HuH-7 (cell line): ENCODE measurements around the gene CRTAC1.

ENCODE experiments used
- DNase-seq: peaks from one replicate; pipeline ENCODE4 v3.0.0; 2011; ENCODE audit warnings: low spot score

Gene CRTAC1

DNA sequence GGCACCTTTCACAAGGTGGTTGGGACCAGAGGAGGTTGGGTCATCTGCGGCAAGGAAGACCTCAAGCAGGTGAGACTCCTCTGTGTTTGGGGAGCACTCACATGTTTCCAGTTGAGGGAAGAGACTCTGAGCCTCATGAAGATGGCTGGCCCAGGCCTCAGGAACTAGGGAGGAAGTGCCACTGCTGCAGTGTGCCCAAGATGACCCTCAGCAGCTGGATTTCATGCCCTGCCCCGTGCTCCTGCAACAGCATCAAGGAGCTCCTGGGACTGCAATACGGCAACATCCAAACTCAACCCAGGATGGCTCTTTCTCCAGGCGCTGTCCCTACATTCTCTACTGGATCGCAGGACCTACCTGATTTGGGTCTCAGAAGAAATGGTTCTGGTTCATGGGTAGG, 106.9 kb downstream of the CRTAC1 start:
- DNase-seq: no peak

DNA sequence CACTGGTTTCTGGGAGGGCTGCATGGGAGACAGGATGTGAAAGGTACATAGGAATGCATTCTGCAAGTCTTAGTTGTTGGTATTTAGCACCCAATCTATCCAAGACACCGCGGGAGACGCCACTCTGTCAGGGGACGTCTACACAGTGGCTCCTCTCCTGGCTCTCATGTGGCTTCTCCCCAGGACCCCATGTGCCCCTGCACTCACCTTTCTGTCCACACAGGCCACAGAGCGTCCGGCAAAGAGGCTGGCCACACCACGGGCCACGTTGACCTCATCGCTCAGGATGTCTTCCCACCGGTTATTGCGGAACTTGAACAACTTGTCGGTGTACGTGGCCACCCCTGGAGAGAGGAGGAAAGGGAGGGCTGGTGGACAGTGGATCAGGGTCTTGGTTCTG, 107.4 kb downstream of the CRTAC1 start:
- no peak for DNase-seq

DNA sequence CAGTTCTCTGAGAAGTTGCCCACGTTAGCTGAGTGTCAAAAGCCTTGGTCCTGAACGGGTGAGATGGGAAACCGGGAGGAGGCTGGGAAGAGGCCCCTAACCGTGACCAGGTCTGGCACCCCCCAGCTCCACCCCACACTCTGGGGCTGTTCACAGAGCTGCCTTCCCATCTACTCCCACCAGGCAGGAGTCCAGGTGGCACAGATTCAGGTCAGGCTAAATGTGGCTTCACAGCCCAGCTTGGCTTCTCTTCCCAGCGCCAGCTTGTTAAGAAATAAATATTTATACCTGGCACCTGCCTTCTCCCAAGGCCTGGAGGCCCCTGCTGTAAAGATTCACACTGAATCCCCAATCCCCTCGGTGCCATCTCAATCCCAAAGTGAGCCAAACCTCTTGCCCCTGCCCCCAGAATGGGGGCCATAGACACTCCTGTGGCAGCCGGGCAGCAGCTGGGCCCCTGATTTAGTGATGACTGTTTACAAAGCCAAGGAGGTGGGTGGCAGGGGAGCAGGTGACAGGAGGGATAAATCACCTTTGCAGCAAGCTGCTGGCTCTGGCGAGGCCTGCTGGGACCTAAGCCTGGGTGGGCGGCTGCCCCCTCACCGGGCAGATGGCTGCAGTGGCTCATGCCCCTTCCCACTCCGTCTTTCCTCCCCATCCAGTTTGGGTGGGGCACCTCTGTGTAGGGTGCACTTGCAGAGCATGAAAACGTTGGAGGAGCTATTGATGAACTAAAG, 108.2 kb downstream of the CRTAC1 start:
- DNase-seq: no peak

DNA sequence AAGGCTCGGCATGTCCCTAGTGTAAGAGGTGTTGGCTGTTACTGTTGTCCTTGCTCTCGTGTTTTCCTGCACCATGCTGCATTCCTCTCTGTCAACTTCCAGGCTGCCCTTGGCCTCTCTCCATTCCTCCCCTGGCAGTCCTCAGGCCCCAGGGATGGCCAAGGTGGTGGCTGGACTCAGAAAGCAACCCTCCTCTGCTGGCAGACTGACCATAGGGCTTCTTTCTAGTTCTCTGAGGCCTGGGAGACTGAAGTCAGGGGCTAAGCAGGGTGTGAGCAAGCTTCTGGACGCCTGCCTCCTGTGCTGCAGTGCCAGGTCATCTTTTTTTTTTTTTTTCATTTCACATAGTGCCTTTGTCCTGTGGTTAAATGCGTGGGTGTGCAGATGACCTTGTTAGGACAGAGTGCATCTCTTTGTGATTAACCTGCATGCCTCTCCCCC, 108.8 kb downstream of the CRTAC1 start:
- DNase-seq: no peak

DNA sequence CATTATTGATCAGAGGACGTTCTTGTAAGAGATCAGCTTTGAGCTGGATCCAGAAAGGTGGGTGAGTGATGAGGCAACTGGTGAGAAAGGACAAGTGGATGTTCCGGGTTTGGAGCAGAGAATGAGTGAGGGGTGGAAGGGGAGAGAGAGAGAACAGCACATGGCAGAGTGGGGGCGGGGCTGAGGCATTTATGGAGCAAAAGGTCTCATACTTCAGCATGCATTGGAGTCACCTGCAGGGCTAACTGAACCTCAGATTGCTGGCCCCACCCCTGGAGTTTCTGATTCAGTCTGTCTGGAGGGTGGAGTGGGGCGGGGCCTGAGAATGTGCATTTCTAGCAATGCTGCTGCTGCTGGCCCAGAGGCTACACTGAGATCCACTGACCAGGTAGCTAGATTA, 109.6 kb downstream of the CRTAC1 start:
- no peak for DNase-seq

DNA sequence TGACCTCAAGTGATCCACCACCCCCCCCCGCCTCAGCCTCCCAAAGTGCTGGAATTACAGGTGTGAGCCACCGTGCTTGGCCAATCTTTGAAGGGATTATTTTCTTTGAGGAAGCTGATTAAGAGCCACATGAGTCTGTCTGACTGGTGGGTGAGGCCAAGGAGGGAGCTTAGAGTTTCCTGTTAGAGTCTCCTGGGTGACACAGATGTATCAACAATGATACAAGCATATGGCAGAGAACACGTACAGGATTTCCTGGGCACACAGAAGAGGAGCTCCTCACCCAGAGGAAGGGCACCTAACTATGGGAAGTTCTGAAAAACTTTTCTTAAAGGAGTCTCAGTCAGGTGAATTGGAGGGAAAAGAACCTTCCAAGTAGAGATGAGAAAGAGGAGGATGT, 111.4 kb downstream of the CRTAC1 start:
- no peak for DNase-seq

DNA sequence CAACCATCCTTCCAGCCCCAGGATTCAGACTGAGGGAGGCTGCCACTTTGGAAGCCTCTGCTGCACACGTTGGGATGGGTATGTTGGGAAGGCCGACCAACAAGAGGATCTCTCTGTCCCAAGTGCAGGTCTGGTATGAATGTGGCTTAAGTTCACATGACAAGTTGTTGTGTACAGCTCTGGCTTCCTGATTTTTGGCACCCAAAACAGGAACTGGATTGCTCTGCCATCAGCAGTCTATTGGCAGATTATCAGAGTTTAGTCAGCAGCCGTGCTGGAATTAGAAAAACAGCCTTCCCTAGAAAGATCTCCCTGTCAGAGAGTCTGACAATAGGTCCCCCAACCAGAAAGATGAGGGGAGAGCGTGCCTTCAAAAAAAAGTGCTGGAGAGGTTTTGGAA, 113.8 kb downstream of the CRTAC1 start:
- no peak for DNase-seq

DNA sequence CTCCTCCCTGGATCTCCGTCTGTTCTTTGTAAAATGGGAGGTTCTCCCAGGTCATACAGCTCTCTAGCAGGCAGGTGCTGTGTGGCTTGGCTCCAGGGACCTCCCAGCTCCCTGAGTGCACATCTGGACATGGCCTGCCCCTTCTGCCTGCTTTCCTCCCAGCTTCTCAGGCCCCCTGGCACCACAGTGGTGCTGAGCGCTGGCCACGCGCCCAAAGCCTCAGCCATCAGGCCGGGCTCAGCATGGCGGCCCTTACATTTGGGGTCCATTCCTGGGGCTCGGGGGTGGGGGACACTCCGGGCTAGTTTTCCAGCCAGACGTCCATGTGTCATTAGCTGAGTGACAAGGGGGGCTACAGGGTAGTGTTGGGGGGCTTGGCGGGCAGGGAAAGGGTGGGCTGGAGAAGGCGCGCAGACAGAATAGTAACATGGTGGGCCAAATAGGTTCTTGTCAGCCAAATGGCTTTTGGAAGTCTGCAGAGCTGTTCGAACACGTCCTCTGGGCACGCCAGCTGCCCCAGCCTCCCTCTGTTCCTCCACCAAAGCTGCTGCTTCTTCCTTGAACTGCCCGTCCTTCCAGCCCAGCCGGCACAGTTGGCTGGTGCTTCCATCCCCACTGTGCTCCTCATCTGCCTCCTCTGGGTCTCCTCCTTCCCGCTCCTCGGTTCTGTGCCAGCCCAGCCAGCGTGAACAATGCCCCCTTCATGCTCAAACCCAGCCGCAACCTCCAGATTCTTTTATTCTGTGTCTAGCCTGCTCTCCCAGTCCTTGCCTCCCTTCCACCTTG, 114.9 kb downstream of the CRTAC1 start:
- DNase-seq: no peak

DNA sequence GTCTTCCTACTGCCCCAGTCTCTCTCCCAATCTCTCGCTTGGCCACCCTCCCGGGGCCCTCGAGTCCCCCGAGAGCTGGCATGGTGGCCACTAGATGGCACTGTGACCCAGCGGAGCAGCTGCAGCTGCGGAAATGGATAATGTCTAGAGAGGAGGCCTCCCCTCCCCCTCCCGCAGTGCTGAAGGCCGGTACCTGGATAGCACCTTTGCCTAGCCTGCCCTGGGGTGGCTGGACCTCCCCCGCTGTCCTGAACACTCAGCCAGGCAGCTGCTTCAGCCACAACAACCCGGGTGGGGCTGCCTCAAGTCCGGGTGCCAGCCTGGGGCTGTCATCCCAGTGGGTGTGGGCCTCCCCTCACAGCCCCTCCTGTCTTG, 115.6 kb downstream of the CRTAC1 start:
- DNase-seq: peak; percentile 79

DNA sequence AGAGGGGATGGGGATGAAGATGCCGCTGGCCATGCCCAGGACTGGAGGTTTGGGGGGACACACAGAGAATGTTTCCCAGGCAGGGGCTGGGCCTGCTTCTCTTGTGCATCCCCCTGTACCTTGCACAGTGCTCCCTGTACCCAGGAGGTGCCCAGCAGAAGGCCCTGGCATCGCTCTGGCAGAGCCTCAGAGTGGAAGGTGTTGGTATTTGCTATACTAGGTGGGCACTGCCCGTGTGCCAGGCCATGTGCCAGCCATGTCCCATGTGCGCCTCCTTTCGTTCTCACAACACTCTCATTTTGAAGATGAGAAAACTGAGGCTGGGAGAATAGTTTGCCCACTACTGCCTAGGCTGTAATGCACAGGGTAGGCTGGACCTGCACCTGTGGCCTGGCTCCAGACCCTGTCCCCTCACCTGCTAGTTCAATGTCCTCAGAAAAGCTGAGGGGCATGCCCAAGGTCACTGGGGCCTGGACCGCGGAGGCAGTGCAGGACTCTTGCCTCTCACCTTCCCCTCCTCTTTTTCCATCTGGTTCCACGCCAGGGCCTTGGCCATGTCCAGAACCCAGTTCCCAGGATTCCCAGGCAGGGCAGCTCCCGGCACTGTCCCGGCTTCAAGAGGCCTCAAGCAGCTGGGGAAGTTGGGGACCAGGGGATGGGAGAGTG, 116.1 kb downstream of the CRTAC1 start:
- DNase-seq: no peak

DNA sequence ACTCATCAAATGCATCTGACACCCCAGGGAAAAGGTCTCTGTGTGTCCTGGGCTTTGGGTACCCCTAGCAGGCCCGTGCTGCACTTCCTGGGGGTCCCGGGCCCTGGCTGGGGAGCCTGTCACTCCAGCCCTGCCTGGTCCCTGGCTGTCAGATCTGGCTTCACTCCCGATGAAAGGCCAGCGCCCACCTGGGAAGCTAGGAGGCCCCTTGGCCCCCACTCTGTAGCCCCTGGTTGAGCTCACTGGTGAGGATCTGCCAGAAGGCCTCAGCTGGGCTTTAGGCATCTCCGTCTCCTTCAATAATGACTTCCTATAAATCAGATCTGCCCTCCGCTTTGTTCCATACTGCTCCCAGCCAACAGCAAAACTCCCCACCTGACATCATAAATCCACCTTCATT, 116.8 kb downstream of the CRTAC1 start:
- no peak for DNase-seq

DNA sequence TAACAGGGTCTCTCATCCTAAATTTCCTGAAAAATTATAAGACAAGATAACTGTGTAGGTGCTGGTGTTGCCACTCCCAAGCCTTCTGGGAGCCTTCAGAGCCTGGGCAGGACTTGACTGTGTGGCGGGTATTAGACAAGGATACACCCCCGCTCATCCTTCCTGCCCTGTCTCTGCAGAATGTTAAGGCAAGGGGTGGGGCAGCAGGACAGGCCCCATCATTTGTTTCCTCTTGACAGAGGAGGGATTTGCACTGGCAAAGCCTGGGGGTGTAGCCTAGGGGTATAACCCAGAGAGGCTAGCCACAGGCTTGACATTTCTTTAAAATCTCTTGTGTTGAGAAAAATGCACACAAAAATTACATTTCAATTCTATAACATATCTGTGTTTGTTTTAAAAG, 117.2 kb downstream of the CRTAC1 start:
- no peak for DNase-seq

DNA sequence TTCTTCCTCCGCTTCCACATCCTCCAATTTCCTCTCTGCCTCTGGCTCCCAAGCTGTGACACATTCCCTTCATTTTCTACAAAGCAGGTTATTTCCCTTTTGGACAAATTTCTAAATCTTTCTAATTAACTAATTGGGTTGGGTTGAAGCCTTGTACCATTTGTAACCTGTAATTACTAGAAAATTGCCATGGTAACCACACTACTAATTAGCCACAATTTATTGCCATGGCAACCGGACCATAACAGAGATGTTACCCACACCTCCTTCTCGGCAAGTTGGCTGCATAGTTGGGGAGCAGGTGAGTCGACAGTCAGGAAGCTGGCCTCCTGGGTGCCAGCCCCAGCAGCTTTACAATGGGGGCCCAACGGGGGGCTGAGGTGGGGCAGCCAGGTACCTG, 119.2 kb downstream of the CRTAC1 start:
- DNase-seq: no peak

DNA sequence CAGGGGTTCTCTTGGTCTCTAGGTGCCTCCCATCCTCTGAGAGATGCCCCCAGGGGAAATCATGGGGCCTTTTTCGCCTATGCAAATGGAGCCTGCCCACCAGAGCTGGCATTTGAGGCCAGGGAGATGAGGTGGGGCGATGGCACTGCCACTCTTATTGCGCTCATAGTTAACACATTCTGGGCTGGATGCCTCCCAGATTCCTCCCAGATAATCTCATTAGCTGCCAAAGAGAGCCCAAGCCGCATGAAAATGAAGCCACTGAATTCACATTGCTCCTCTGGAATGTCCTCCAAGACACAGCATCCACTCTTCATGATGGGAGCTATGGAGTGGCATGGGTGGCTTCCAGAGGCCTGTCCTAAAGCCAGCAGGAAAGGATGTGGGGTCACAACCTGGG, 119.8 kb downstream of the CRTAC1 start:
- DNase-seq: no peak

DNA sequence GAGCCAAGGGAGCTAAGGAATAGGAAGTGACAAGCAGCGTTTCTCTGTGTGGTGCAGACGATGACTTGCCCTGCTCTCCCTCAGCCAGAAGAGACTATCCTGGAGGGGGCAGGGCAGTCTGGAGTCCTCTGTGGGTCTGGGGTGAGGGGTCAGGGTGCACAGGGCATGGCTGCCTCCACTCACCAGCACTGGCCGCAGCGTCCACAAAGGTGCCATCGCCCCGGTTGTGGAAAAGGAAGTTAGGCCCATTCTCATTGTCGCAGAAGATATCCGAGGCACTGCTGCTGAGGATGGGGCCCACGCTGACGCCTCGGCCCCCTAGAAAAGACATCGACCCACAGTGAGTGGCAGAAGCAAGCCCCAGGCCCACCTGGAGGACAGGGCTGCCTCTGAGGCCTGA, 122.6 kb downstream of the CRTAC1 start:
- no peak for DNase-seq

DNA sequence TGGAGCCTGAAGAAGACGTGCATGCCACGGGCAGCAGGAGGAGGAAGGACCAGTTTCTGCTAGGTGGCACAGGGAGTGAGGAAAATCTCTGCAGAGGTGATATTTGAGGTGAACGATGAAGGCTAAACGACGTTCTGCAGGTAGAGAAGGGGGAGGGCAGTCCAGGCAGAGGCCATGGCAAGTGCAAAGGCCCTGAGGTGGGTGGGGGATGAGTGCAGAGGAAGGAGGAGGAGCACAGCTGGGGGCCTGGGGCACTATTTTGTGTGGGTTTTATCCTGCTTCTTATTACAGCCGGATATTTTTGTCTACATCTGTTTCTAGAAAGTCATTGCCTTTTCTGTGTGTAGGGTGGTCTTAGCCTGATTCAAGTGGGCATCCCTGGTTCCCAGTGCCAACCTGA, 123.2 kb downstream of the CRTAC1 start:
- DNase-seq: no peak

DNA sequence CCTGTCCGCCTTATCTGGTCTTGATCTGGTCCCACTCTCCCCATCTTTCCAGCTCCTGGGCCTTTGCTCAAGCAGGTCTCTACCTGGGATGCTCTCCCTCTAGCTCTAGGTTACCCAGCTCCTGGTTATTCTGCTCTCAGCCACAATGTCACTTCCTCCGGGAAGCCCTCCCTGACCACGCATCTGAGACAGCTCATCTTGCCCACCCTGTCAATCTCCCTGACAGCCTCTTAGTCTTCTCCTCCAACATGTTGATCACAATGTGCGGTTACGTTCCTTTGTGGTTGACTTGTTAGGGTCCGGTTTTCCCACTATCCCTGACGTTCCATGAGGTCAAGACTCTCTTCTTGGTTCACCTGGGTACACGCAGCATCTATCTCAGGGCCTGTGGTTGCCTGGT, 125.1 kb downstream of the CRTAC1 start:
- no peak for DNase-seq

DNA sequence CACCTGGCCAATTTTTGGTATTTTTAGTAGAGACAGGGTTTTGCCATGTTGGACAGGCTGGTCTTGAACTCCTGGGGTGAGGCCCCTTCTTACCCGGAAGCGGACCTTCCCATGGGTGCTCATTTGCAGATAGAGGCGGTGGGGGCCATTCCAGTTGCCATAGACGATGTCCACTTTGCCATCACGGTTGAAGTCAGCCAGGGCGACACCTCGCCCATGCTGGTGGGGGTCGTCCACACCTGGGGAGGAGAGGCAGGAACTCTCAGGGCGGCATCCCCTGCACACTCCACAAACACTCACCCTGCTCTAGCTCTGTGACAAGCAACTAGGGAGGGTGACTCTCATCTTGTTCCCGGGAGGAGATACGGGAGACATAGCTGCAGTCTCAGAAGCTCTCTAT, 125.8 kb downstream of the CRTAC1 start:
- no peak for DNase-seq

DNA sequence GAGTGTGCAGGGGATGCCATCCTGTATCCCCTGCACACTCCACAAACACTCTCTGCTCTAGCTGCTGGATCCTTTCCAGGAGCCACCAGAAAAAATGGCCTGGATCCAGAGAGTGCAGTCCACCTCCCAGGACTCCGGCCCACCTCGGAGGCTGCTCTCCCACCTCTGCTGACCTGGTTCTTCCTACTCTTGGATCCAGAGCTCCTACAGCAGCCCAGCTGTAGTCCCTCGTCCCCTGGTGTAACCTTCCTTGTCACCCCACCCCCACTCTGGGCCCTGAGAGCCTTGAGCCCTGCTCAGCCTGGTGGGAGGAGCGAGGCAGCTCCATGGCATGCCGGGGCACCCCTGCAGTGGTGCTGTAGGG, 126.4 kb downstream of the CRTAC1 start:
- DNase-seq: no peak

DNA sequence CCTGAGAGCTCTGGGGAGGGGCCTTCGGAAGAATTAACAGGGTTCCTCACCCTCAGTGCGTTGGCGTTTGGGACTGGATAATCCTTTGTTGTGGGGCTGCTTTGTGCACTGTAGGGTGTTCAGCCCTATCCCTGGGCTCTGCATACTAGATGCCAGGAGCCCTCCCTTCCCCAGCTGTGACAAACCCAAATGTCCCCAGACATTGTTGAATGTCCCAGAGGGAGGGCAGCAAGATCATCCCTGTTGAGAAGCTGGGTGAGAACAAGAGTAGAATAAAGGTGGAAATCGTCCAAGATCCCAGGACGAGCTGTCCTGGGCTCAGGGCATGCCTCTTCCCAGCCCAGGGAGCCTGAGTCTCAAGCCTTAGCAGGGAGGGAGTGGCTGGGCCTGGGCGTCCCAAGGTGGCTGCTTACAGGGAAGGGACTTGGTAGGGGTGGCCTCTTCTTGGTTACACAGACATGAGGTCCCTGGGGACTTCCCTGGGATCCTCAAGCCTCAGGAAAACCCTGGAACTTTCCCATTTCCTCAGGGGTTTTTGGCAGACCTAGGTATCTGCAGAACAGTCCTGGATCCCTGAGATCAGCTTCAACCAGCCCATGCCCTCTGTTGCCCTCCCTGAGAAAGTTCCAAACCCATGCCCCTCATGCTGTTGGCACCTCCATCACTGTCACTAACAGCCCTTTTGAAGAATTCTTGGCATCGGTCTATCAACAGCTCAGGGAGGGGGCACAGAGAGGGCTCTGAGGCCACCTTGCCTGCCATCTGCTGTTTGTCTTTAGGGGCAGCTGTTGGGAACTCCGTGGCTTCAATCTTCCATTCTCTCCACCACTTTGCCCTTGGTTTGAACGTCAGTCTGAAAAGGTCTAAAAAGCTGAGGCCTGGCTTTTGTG, 127.0 kb downstream of the CRTAC1 start:
- DNase-seq: no peak

DNA sequence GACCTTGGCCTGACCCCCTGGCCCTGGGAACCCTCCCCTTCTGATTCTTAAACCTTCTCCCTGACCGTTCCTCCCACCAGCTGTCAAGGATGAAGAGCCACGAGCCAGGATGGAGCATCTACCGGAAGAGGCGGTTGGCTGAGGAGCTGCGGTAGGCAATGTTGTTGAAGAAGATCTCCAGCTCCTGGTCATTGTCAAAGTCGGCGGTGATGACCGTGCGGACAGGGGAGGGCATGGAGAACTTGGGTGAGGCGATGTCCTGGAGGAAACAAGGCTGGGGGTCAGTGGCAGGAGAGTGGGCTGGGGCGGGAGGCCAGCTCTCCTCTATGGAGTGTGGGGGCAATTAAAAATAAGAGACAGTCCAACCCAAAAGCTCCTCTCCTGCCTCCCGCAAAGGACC, 129.0 kb downstream of the CRTAC1 start:
- DNase-seq: no peak

DNA sequence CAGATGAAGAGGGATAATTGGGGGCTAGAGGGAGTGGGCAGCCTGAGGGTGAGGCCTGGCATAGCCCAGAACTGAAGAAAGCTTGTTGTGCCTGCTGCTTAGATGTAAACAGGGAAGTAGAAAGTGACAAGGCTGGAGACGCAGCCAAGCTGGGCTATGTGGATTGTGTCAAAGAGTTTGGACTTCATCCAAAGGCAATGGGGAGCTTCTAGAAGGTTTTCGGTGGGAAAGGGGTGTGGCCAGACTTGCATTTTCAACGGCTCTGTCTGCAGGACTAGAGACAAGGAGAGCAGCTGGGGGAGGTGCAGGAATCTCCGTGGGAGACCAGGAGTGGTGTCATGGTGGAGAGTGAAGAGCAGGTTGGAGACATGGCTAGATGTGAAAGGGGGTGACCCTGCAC, 132.0 kb downstream of the CRTAC1 start:
- DNase-seq: no peak
